Measurements from ENCODE around the gene TEX261.

Gene TEX261

DNA sequence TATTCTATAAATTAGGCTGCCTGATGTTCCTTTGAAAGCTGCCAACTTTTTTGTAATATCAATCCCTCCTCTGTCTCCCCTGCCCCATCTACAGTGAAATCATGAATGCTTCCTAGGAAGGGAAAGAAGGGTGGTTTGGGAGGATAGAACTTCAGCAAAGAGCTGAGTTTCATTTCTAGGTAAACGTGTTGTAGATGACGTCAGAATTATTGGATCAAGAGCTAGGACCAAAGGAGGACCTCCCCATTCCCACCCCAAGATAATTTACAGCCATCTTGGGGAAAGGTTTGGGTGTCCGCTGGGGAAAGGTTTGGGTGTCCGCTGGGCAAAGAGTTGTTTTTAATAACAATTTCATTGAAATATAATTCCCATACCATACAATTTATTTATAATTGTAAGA is 27.5 kb downstream of the TEX261 start:
- TF ChIP-seq, protein P1, sequence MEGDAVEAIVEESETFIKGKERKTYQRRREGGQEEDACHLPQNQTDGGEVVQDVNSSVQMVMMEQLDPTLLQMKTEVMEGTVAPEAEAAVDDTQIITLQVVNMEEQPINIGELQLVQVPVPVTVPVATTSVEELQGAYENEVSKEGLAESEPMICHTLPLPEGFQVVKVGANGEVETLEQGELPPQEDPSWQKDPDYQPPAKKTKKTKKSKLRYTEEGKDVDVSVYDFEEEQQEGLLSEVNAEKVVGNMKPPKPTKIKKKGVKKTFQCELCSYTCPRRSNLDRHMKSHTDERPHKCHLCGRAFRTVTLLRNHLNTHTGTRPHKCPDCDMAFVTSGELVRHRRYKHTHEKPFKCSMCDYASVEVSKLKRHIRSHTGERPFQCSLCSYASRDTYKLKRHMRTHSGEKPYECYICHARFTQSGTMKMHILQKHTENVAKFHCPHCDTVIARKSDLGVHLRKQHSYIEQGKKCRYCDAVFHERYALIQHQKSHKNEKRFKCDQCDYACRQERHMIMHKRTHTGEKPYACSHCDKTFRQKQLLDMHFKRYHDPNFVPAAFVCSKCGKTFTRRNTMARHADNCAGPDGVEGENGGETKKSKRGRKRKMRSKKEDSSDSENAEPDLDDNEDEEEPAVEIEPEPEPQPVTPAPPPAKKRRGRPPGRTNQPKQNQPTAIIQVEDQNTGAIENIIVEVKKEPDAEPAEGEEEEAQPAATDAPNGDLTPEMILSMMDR (IDR thresholded peaks at IDR 0.05; ENCODE audit: low read depth, low read length): no peak
- no peak overlapping the region for H3K4me3 ChIP-seq (ENCODE audit: low read depth, low read length)
- DNase-seq (ENCODE audit: low read depth, low spot score): no peak
- in situ Hi-C loops (cut with HindIII; ENCODE audit: low sequenced_read_pairs): no loop called here

GRCh38 chr2:70966681-70967080 is 28.0 kb downstream of the TEX261 start:
- DNase-seq (ENCODE audit: low read depth, low spot score): no peak
- no peak overlapping the region for H3K4me3 ChIP-seq (ENCODE audit: low read depth, low read length)
- TF ChIP-seq, protein P1 (IDR thresholded peaks at IDR 0.05; ENCODE audit: low read depth, low read length): no peak
- in situ Hi-C loops (cut with HindIII; ENCODE audit: low sequenced_read_pairs): no loop called here

DNA sequence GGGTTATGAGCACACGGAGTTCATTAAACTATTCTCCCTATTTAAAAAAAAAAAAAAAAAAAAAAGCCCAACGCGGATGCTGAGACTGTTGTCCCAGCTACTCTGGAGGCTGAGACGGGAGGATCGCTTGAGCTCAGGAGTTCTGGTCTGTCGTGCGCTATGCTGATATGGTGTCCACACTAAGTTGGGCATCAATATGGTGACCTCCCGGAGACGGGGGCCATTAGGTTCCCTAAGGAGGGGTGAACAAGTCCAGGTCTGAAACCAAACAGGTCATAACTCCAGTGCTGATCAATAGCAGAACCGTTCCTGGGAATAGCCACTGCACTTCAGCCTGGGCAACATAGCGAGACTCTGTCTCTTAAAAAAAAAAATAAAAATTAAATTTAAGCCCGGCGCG is 29.2 kb downstream of the TEX261 start:
- in situ Hi-C loops (cut with HindIII; ENCODE audit: low sequenced_read_pairs): no loop called here
- no peak for DNase-seq (ENCODE audit: low read depth, low spot score)
- TF ChIP-seq, protein P1 (IDR thresholded peaks at IDR 0.05; ENCODE audit: low read depth, low read length): no peak
- peak overlapping the region; percentile 34 for H3K4me3 ChIP-seq (ENCODE audit: low read depth, low read length)

DNA sequence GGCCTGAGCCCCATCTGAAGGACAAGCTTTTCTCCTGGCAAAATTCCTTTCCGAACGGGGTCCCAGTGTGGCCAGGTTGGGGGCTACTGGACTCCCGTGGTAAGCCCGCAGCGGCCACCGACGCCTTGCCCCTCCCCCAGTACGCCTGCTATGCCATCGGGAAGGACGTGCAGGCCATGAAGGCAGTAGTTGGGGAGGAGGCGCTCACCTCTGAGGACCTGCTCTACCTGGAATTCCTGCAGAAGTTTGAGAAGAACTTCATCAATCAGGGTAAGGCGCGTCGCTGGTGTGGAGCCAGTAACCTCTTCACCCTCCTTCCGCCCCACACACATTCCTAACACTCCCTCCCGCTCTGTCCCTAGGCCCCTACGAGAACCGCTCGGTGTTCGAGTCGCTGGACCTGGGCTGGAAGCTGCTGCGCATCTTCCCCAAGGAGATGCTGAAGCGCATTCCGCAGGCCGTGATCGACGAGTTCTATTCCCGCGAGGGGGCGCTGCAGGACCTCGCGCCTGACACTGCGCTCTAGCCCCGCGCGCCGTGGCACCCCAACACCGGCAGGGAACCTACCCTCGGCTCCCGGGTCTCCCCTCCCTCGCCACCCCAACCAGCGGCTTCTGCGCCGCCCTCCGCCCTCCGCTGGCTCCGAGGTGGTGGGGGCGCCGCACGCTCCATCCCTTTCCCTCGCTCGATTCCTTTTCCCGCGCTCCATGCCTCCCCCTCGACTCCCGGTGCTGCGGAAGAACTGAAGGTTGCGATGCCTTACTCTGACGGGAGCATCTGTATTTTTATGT is 29.9 kb downstream of the TEX261 start:
- TF ChIP-seq, protein P1 (IDR thresholded peaks at IDR 0.05; ENCODE audit: low read depth, low read length): peak; percentile 79
- H3K4me3 ChIP-seq (ENCODE audit: low read depth, low read length): peak overlapping the region; percentile 34
- in situ Hi-C loops (cut with HindIII; ENCODE audit: low sequenced_read_pairs): no loop called here

DNA sequence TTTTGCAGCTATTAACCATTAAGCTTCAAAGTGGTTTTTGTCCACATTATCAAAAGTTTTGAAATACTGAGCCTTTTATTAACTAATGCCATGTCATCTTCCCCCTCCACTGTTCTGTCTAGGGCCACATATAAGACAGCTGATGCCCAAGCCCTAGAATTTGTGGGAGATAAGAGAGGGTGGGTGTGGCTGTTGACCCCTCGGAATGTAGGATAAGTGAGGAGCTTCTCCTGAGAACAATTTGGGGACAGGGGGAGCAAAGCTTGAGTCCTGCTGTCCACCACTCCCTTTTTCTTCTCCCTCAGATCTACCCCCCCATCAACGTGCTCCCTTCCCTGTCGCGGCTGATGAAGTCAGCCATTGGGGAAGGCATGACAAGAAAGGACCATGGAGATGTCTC is 30.5 kb downstream of the TEX261 start:
- H3K4me3 ChIP-seq (ENCODE audit: low read depth, low read length): no peak overlapping the region
- in situ Hi-C loops (cut with HindIII; ENCODE audit: low sequenced_read_pairs): no loop called here
- no peak for DNase-seq (ENCODE audit: low read depth, low spot score)
- TF ChIP-seq, protein P1 (IDR thresholded peaks at IDR 0.05; ENCODE audit: low read depth, low read length): no peak

More for the DNA sequence above, 29.9 kb downstream of the TEX261 start:
- DNase-seq (ENCODE audit: low read depth, low spot score): peak; percentile 60

DNA sequence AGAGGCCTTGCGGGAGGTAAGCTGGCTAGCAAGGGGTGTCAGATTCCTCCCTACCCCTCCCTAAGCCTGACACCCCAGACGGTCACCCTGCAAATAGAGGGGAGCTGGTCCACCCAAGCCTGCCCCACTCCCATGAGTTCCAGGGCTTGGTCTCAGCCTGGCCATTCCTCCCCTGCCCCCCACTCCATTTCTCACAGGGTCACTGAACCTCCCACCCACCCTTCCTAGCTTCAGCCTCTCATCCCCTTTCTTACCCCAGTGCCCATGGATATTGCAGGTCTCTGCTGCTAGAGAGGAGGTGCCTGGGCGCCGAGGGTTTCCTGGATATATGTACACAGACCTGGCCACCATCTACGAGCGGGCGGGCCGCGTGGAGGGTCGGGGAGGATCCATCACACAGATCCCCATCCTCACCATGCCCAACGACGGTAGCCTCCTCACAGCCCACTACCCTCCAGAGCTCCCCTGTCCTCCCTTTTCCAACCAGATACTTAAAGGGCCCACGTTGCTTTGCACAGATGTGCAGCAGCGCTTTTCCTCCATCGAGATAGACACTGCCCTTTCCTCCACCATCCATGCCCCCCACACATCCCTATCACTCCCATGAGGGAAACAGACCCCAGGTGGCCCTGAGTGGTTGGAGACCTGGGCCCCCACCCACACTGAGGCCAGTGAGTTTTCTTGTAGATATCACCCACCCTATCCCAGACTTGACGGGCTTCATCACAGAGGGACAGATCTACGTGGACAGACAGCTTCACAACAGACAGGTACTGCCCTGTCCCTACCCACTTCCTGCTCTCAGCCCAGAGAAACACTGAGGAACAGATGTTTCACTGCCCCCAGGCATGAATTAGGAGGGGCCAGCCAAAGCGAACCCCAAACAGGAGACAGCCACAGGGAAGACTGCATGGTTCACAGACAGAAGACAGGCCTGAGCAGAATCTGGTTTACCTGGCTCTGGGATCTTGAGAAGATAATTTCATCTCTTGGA is 31.5 kb downstream of the TEX261 start:
- TF ChIP-seq, protein P1 (IDR thresholded peaks at IDR 0.05; ENCODE audit: low read depth, low read length): no peak
- no peak overlapping the region for H3K4me3 ChIP-seq (ENCODE audit: low read depth, low read length)
- in situ Hi-C loops (cut with HindIII; ENCODE audit: low sequenced_read_pairs): no loop called here
- no peak for DNase-seq (ENCODE audit: low read depth, low spot score)

Data from astrocyte of the spinal cord (primary cell).